Ovary (tissue), 9 donors: ENCODE data around the gene RERE. TPM values are rescaled to one million over a fixed set of nuclear protein-coding genes. Genes with fewer than 3 reads are reported as not detected.

Source experiments
- DNase-seq, 5 donors: peaks; one replicate each; pipeline ENCODE4 v3.0.0-alpha.2; 2019 to 2020
- H3K27ac ChIP-seq, 2 donors: fragments of 200-600 bp; one replicate each; pipeline versions ENCODE4 v1.5.1 to v1.8.0; 2019 to 2022
- H3K27me3 ChIP-seq: fragments of 200-600 bp; one replicate; pipeline ENCODE4 v1.8.0; 2022
- H3K36me3 ChIP-seq: fragments of 200-600 bp; sonication (generic); one replicate; pipeline ENCODE4 v1.5.1; 2019
- H3K4me1 ChIP-seq: one replicate; pipeline ENCODE4 v1.8.1; 2013; ENCODE audit warnings: mild to moderate bottlenecking, moderate library complexity; ENCODE audit not compliant: insufficient read depth
- H3K4me3 ChIP-seq: fragments of 200-600 bp; sonication (generic); one replicate; pipeline ENCODE4 v1.5.1; 2017
- H3K9me3 ChIP-seq, 2 donors: fragments of 200-600 bp in 1 of 2; sonication (generic) in 1 of 2; one replicate each; pipeline versions ENCODE4 v1.5.1 to v1.8.1; 2013 to 2019; ENCODE audit warnings: mild to moderate bottlenecking in 1 of 2, moderate library complexity in 1 of 2
- EP300 ChIP-seq: sonication (generic); formaldehyde crosslinking; IDR thresholded peaks from one replicate; pipeline ENCODE4 v1.6.1; 2017; ENCODE audit warnings: antibody characterized with exemption
- POLR2A ChIP-seq: fragments of 450-650 bp; IDR thresholded peaks from one replicate; pipeline ENCODE4 v1.6.1; 2017; ENCODE audit warnings: antibody characterized with exemption, mild to moderate bottlenecking, moderate library complexity
- WGBS, 3 donors: extraction: QIAGEN DNeasy Blood & Tissue Kit in 1 of 3; methylation state at CpG; one replicate each; pipeline versions ENCODE4 v1.1.5 to v1.1.7; 2013 to 2017; 5-methylcytosine and 5-hydroxymethylcytosine counted together
- intact Hi-C, 4 donors: fragments of 100-400 bp; cut with DNase I; formaldehyde crosslinking; loops; one replicate each; pipeline versions ENCODE4 v1.11.0 to v1.15.1; 2022 to 2023
- microRNA-seq, 3 donors: library from miRNA; unstranded; fragments of <30 nt; microRNA quantifications; one replicate each; pipeline versions ENCODE4 to v1.2.0, GENCODE V29; 2019 to 2020
- polyA plus RNA-seq, 2 donors: library from polyadenylated mRNA; stranded (reverse); fragments of 200-250 nt in 1 of 2; fragments of 350-450 nt in 1 of 2; fragmentation: Illumina TruSeq in 1 of 2; extraction: RNeasy Lipid Tissue Mini Kit (QIAGEN cat#74804) in 1 of 2; gene quantifications; one replicate each; pipeline ENCODE4 v1.2.3, GENCODE V29; 2013 to 2014
- small RNA-seq: library from RNA; depleted of rRNA; stranded (forward); fragments of <200 nt; gene quantifications from one replicate; pipeline ENCODE3, GENCODE V24; 2016
- total RNA-seq, 7 donors: library from RNA; depleted of rRNA in 2 of 7; stranded (reverse); fragments of >200 nt in 2 of 7; fragmentation: NEBNext Ultra II Directional in 3 of 7; extraction: Animal tissue kit (Norgen Biotek cat#: 25700) in 3 of 7; gene quantifications; one replicate each; pipeline versions ENCODE4 v1.1.0 to v1.2.4, GENCODE V29; 2016 to 2023
- TF ChIP-seq, protein P1 (sequence below), 3 donors: fragments of 450-650 bp in 2 of 3; fragments of 200-600 bp in 1 of 3; IDR thresholded peaks; one replicate each; pipeline versions ENCODE4 v1.5.1 to v1.8.0; 2016 to 2022; ENCODE audit warnings: antibody characterized with exemption in 3 of 3, mild to moderate bottlenecking in 1 of 3
- donor health status: DM: no; HTN: no; CAD: no; lungs with moderate emphysema.
- donor health status: DM: no; HTN: no; CAD: no.
- donor health status: Bipolar disorder and iron deficiency.
- donor health status: DM: yes; HTN: yes; CAD: no.
- donor health status: DM: no; HTN: no; CAD: no.
- donor health status: DM: yes; HTN: yes; CAD: no.

RERE gene
- total and polyA plus RNA-seq, 9 donors: 36.7 to 119 (median 114) TPM

DNA sequence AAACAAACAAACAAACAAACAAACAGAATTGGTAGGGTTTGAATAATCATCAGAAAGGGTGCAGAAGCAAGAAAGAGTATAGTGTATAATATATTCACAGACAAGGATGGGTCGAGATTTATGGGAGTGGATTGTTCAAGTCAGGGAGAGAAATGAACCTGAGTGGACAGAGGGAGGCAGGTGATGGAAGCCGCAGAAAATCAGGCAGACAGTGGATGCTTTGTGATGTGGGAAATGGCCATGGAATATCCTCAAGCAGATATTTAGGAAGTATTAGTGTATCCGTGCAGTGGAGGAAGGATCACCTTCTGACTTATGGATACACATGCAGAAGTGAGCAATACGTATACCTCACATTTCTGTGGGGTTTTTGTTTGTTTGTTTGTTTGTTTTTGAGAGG is 513.6 kb downstream of the RERE start:
- TF ChIP-seq EP300 (no peak), POLR2A (no peak)
- TF ChIP-seq, protein P1, sequence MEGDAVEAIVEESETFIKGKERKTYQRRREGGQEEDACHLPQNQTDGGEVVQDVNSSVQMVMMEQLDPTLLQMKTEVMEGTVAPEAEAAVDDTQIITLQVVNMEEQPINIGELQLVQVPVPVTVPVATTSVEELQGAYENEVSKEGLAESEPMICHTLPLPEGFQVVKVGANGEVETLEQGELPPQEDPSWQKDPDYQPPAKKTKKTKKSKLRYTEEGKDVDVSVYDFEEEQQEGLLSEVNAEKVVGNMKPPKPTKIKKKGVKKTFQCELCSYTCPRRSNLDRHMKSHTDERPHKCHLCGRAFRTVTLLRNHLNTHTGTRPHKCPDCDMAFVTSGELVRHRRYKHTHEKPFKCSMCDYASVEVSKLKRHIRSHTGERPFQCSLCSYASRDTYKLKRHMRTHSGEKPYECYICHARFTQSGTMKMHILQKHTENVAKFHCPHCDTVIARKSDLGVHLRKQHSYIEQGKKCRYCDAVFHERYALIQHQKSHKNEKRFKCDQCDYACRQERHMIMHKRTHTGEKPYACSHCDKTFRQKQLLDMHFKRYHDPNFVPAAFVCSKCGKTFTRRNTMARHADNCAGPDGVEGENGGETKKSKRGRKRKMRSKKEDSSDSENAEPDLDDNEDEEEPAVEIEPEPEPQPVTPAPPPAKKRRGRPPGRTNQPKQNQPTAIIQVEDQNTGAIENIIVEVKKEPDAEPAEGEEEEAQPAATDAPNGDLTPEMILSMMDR (IDR thresholded peaks at IDR 0.05): no peak
- Histone ChIP-seq H3K4me3 (no peak overlapping the region), H3K4me1 (peaks cover 4% of the 10 kb centered on the region), H3K27ac (no peak overlapping the region), H3K36me3 (no peaks in the 10 kb centered on the region), H3K9me3 (no peaks in the 10 kb centered on the region), H3K27me3 (no peaks in the 10 kb centered on the region)
- DNase-seq: no peak
- 93 to 95% (median 93%) methylated on average over 4 of the region's 4 CpGs for WGBS, 3 donors
- intact Hi-C loops: no loop called here

GRCh38 chr1:8303141-8303540 is 514.3 kb downstream of the RERE start:
- Histone ChIP-seq H3K4me3 (no peak overlapping the region), H3K4me1 (peaks cover 4% of the 10 kb centered on the region), H3K27me3 (no peaks in the 10 kb centered on the region), H3K27ac (no peak overlapping the region), H3K36me3 (no peaks in the 10 kb centered on the region), H3K9me3 (no peaks in the 10 kb centered on the region)
- WGBS, 3 donors: 92 to 99% (median 96%) methylated on average over 3 of the region's 3 CpGs
- intact Hi-C loops: no loop called here
- no peak for DNase-seq
- TF ChIP-seq POLR2A (no peak), EP300 (no peak)
- TF ChIP-seq, protein P1 (IDR thresholded peaks at IDR 0.05): no peak

Small RNAs within 50 kb of the gene (microRNA-seq; reads per million reads assigned to microRNA genes)
- 0 to 0.38 (median 0.18) reads per million in 3 donors for gene MIR6728

Small RNAs within 50 kb of the gene (small RNA-seq; reads per million reads assigned to genes)
- not detected for gene MIR6728
- not detected for gene RF00019
- not detected for gene RF00599

Other genes with a start within 250 kb of the RERE start
- 100 to 1,000 TPM; 158 to 569 (median 404) TPM for gene ENO1, start 61.0 kb upstream of the RERE start, total RNA-seq
- 100 to 1,000 TPM; 215 to 481 TPM for gene ENO1, start 61.0 kb upstream of the RERE start, polyA plus RNA-seq
- gene CA6, start 128.2 kb upstream of the RERE start, total RNA-seq: not detected
- gene CA6, start 128.2 kb upstream of the RERE start, polyA plus RNA-seq: not detected
- not detected for gene SLC2A7, start 208.8 kb upstream of the RERE start, total RNA-seq
- gene SLC2A7, start 208.8 kb upstream of the RERE start, polyA plus RNA-seq: not detected